ENCODE measurements around the gene MCC. TPM values are rescaled to one million over a fixed set of nuclear protein-coding genes. Genes with fewer than 3 reads are reported as not detected.

Gene MCC
- total and polyA plus RNA-seq, 2 donors (not counting 1 experiment from before 2014, with no cell fraction given), result 3.2 to 41.3 TPM

GRCh38 chr5:113320273-113320780 lies 167.9 kb downstream of the MCC start:
- no peaks in the 10 kb centered on the region for H3K79me2 ChIP-seq (ENCODE audit: control insufficient read depth, insufficient read depth, low read length)
- H3K9ac ChIP-seq (ENCODE audit: insufficient read depth, low read length), result no peak overlapping the region

DNA sequence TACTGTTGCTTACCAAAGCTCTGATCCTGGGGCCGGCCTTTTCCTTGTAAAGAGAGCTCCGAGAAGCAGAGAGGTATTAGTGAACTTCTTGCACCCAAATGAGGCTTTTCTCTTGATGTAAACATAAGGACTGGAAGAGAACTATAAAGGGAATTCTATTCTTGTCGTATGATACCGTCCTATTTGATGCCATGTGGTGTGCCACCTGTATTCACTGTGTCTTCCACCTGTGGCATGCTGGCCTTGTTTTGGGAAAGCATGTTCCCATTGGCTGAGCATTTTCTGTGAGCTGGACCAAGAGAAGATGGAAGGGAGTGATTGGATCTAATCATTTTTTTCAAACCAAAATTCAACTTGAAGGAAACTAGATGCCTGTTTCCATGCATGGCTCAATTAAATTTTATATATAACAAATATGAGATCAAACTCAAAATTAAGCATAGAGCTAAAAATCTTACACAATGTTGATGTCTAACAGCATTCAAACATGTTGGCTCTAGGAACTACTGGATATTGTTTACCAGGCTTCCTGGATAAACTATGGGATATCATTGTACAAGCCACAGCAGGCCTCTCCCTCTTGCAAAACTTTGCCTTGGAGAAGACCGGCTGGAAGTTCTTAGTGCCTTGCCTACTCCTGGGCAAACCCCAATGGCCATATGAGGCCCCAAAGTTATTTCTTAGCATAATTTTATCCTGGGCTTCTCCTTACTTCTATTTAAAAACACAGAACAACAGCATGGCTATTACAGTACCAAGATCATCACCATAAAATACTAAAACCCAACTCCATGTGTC lies 168.8 kb downstream of the MCC start:
- H3K9me3 ChIP-seq (ENCODE audit: control insufficient read depth, insufficient read depth, low read depth, low read length), result no peaks in the 10 kb centered on the region
- H3K4me1 ChIP-seq (ENCODE audit: control insufficient read depth, extremely low read depth, insufficient read depth, low read length), result no peaks in the 10 kb centered on the region
- H3K79me2 ChIP-seq (ENCODE audit: control insufficient read depth, insufficient read depth, low read length), result no peaks in the 10 kb centered on the region
- H4K20me1 ChIP-seq (ENCODE audit: control insufficient read depth, extremely low read depth, insufficient read depth, low read length), result no peaks in the 10 kb centered on the region
- TF ChIP-seq, protein P1, sequence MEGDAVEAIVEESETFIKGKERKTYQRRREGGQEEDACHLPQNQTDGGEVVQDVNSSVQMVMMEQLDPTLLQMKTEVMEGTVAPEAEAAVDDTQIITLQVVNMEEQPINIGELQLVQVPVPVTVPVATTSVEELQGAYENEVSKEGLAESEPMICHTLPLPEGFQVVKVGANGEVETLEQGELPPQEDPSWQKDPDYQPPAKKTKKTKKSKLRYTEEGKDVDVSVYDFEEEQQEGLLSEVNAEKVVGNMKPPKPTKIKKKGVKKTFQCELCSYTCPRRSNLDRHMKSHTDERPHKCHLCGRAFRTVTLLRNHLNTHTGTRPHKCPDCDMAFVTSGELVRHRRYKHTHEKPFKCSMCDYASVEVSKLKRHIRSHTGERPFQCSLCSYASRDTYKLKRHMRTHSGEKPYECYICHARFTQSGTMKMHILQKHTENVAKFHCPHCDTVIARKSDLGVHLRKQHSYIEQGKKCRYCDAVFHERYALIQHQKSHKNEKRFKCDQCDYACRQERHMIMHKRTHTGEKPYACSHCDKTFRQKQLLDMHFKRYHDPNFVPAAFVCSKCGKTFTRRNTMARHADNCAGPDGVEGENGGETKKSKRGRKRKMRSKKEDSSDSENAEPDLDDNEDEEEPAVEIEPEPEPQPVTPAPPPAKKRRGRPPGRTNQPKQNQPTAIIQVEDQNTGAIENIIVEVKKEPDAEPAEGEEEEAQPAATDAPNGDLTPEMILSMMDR (conservative IDR thresholded peaks at IDR 0.05 in 1 of 2, IDR thresholded peaks at IDR 0.05 in 1 of 2; ENCODE audit: low read depth in 1 of 2, low read length in 2 of 2), result no peak
- TF ChIP-seq EZH2 (IDR thresholded peaks at IDR 0.05; ENCODE audit: low read length, missing control alignments), result no peak
- no peak overlapping the region for H3K27ac ChIP-seq (ENCODE audit: insufficient read depth, low read length)
- no peaks in the 10 kb centered on the region for H3K36me3 ChIP-seq (ENCODE audit: control insufficient read depth, insufficient read depth, low read length)
- no peak overlapping the region for H3K4me3 ChIP-seq (replicated peaks in 1 of 4; ENCODE audit: control extremely low read depth in 1 of 4, insufficient read depth in 1 of 4, low read depth in 3 of 4, low read length in 4 of 4)
- DNase-seq (ENCODE audit: low read depth in 2 of 2), result no peak
- H2AFZ ChIP-seq (ENCODE audit: low read length), result no peak overlapping the region
- H3K9ac ChIP-seq (ENCODE audit: insufficient read depth, low read length), result no peak overlapping the region
- H3K27me3 ChIP-seq (ENCODE audit: control insufficient read depth, insufficient read depth, low read length), result no peaks in the 10 kb centered on the region
- no peak overlapping the region for H3K4me2 ChIP-seq (ENCODE audit: extremely low read depth, insufficient read depth, low read length)

More at GRCh38 chr5:113320273-113320780, 167.9 kb downstream of the MCC start:
- Histone ChIP-seq H3K9me3 (ENCODE audit: control insufficient read depth, insufficient read depth, low read depth, low read length) (no peaks in the 10 kb centered on the region), H3K4me2 (ENCODE audit: extremely low read depth, insufficient read depth, low read length) (no peak overlapping the region), H4K20me1 (ENCODE audit: control insufficient read depth, extremely low read depth, insufficient read depth, low read length) (no peaks in the 10 kb centered on the region), H3K4me3 (replicated peaks in 1 of 4; ENCODE audit: control extremely low read depth in 1 of 4, insufficient read depth in 1 of 4, low read depth in 3 of 4, low read length in 4 of 4) (no peak overlapping the region), H3K27me3 (ENCODE audit: control insufficient read depth, insufficient read depth, low read length) (no peaks in the 10 kb centered on the region), H3K36me3 (ENCODE audit: control insufficient read depth, insufficient read depth, low read length) (no peaks in the 10 kb centered on the region), H3K4me1 (ENCODE audit: control insufficient read depth, extremely low read depth, insufficient read depth, low read length) (no peaks in the 10 kb centered on the region), H3K27ac (ENCODE audit: insufficient read depth, low read length) (no peak overlapping the region), H2AFZ (ENCODE audit: low read length) (no peak overlapping the region)
- DNase-seq (ENCODE audit: low read depth in 2 of 2), result no peak
- no peak for TF ChIP-seq EZH2 (IDR thresholded peaks at IDR 0.05; ENCODE audit: low read length, missing control alignments)
- TF ChIP-seq, protein P1 (conservative IDR thresholded peaks at IDR 0.05 in 1 of 2, IDR thresholded peaks at IDR 0.05 in 1 of 2; ENCODE audit: low read depth in 1 of 2, low read length in 2 of 2), result no peak

GRCh38 chr5:113317636-113318035 lies 170.6 kb downstream of the MCC start:
- H3K4me2 ChIP-seq (ENCODE audit: extremely low read depth, insufficient read depth, low read length), result no peak overlapping the region
- no peak overlapping the region for H3K9ac ChIP-seq (ENCODE audit: insufficient read depth, low read length)
- no peaks in the 10 kb centered on the region for H4K20me1 ChIP-seq (ENCODE audit: control insufficient read depth, extremely low read depth, insufficient read depth, low read length)
- no peaks in the 10 kb centered on the region for H3K79me2 ChIP-seq (ENCODE audit: control insufficient read depth, insufficient read depth, low read length)
- no peak overlapping the region for H2AFZ ChIP-seq (ENCODE audit: low read length)
- no peaks in the 10 kb centered on the region for H3K9me3 ChIP-seq (ENCODE audit: control insufficient read depth, insufficient read depth, low read depth, low read length)
- DNase-seq (ENCODE audit: low read depth in 2 of 2), result no peak
- TF ChIP-seq, protein P1 (conservative IDR thresholded peaks at IDR 0.05 in 1 of 2, IDR thresholded peaks at IDR 0.05 in 1 of 2; ENCODE audit: low read depth in 1 of 2, low read length in 2 of 2), result no peak
- TF ChIP-seq EZH2 (IDR thresholded peaks at IDR 0.05; ENCODE audit: low read length, missing control alignments), result no peak
- H3K27ac ChIP-seq (ENCODE audit: insufficient read depth, low read length), result no peak overlapping the region
- no peaks in the 10 kb centered on the region for H3K36me3 ChIP-seq (ENCODE audit: control insufficient read depth, insufficient read depth, low read length)
- H3K4me3 ChIP-seq (replicated peaks in 1 of 4; ENCODE audit: control extremely low read depth in 1 of 4, insufficient read depth in 1 of 4, low read depth in 3 of 4, low read length in 4 of 4), result no peak overlapping the region
- H3K27me3 ChIP-seq (ENCODE audit: control insufficient read depth, insufficient read depth, low read length), result no peaks in the 10 kb centered on the region
- no peaks in the 10 kb centered on the region for H3K4me1 ChIP-seq (ENCODE audit: control insufficient read depth, extremely low read depth, insufficient read depth, low read length)
